Ishikawa (cell line): ENCODE measurements around the gene KRTAP5-11.

Experiments
- CEBPB ChIP-seq: IDR thresholded peaks from 2 replicates; pipeline ENCODE4 v1.6.1; 2012
- CREB1 ChIP-seq: IDR thresholded peaks from 2 replicates; pipeline ENCODE4 v1.6.1; 2012; ENCODE audit warnings: low read depth
- EGR1 ChIP-seq: IDR thresholded peaks from 2 replicates; pipeline ENCODE4 v1.6.1; 2012
- EP300 ChIP-seq: IDR thresholded peaks from 2 replicates; pipeline ENCODE4 v1.6.1; 2012; ENCODE audit warnings: borderline replicate concordance
- FOXM1 ChIP-seq: IDR thresholded peaks from 2 replicates; pipeline ENCODE4 v1.6.1; 2012; ENCODE audit warnings: low read depth, borderline replicate concordance
- MAX ChIP-seq: IDR thresholded peaks from 2 replicates; pipeline ENCODE4 v1.6.1; 2012
- NFIC ChIP-seq: IDR thresholded peaks from 2 replicates; pipeline ENCODE4 v1.6.1; 2012
- RAD21 ChIP-seq: IDR thresholded peaks from 2 replicates; pipeline ENCODE4 v1.6.1; 2012; ENCODE audit warnings: low read depth
- REST ChIP-seq: IDR thresholded peaks from 2 replicates; pipeline ENCODE4 v1.6.1; 2012; ENCODE audit warnings: low read depth, mild to moderate bottlenecking
- TAF1 ChIP-seq: IDR thresholded peaks from 2 replicates; pipeline ENCODE4 v1.6.1; 2012; ENCODE audit warnings: low read depth, mild to moderate bottlenecking
- TCF12 ChIP-seq: IDR thresholded peaks from 2 replicates; pipeline ENCODE4 v1.6.1; 2012; ENCODE audit warnings: low read depth
- TEAD4 ChIP-seq: IDR thresholded peaks from 2 replicates; pipeline ENCODE4 v1.6.1; 2012
- USF1 ChIP-seq: IDR thresholded peaks from 2 replicates; pipeline ENCODE4 v1.6.1; 2012
- YY1 ChIP-seq: IDR thresholded peaks from 2 replicates; pipeline ENCODE4 v1.6.1; 2012; ENCODE audit warnings: low read depth
- ZBTB7A ChIP-seq: IDR thresholded peaks from 2 replicates; pipeline ENCODE4 v1.6.1; 2012; ENCODE audit warnings: low read depth

KRTAP5-11 gene

GRCh38 chr11:71564430-71564829 is 18.2 kb downstream of the KRTAP5-11 start:
- TF ChIP-seq RAD21 (no peak), TCF12 (no peak), USF1 (no peak)

- TF ChIP-seq YY1 (no peak), RAD21 (peak; percentile 57)
Measured at GRCh38 chr11:71563406-71563805, 19.3 kb downstream of the KRTAP5-11 start.

DNA sequence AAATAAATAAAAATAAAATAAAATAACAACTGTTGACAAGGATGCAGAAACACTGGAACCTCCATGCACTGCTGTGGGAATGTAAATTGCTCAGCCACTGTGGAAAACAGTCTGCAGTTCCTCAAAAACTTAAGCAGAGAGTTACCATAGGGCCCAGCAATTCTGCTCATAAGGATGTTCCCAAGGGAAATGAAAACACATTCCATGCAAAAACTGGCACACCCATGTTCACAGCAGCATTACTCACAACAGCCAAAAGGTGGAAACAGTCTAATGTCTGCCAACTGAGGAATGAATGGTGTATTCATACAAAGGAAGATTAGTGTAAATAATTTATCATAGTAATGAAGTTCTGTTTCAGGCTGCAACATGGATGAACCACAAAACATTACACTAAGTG is 20.6 kb downstream of the KRTAP5-11 start:
- TF ChIP-seq RAD21 (no peak), REST (no peak), FOXM1 (no peak), TEAD4 (no peak), YY1 (no peak), EP300 (no peak), CEBPB (no peak), USF1 (no peak), ZBTB7A (no peak), CREB1 (no peak), TCF12 (no peak), NFIC (no peak), TAF1 (no peak), MAX (no peak), EGR1 (no peak)

- TF ChIP-seq TAF1 (no peak), NFIC (no peak), TEAD4 (no peak), REST (no peak), YY1 (no peak), CREB1 (no peak), ZBTB7A (no peak), EP300 (no peak), CEBPB (no peak), TCF12 (no peak), FOXM1 (no peak), USF1 (no peak), EGR1 (no peak), RAD21 (no peak)
Measured at GRCh38 chr11:71558996-71559395, 23.7 kb downstream of the KRTAP5-11 start.

GRCh38 chr11:71557257-71557656 is 25.4 kb downstream of the KRTAP5-11 start:
- TF ChIP-seq TAF1 (no peak), EP300 (no peak), TEAD4 (no peak), RAD21 (no peak)

DNA sequence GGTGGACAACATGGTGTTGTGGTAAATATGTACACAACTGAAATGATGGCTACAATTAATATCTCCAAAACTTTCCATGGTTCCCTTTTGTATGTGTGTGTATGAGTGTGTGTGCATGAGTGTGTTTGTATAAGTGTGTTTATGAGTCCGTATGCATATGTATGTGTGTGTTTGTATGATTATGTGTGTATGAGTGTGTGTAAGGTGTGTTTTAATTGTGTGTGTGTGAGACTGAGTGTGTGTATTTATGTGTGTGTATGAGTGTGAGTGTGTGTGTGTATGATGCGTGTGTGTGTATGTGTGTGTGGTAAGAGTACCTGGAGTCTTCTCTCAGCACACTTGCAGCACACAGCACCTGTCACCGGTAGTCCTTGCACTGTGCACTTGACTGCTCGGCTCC is 26.7 kb downstream of the KRTAP5-11 start:
- TF ChIP-seq CREB1 (no peak), FOXM1 (no peak), TAF1 (no peak), TEAD4 (no peak), YY1 (no peak), EGR1 (no peak), MAX (no peak), NFIC (no peak), RAD21 (no peak), REST (no peak), TCF12 (no peak), CEBPB (no peak), USF1 (no peak), ZBTB7A (no peak), EP300 (no peak)
